Mammary epithelial cell (primary cell): ENCODE results near the gene PLXNA2.

ENCODE experiments used
- CTCF ChIP-seq, 2 donors: IDR thresholded peaks in 1 of 2; conservative IDR thresholded peaks in 1 of 2; 2 replicates each; pipeline ENCODE4 v1.5.1; 2011 to 2012; ENCODE audit warnings: inconsistent platforms in 2 of 2, low read length in 2 of 2, mild to moderate bottlenecking in 2 of 2, control low read depth in 1 of 2, low read depth in 1 of 2; ENCODE audit not compliant: insufficient read depth in 1 of 2; ENCODE audit errors: extremely low read depth in 1 of 2
- EZH2 ChIP-seq: IDR thresholded peaks from 2 replicates; pipeline ENCODE4 v1.6.1; 2012; ENCODE audit warnings: low read length, inconsistent platforms, borderline replicate concordance

GRCh38 chr1:208183977-208184911 is 59.9 kb downstream of the PLXNA2 start:
- TF ChIP-seq CTCF (conservative IDR thresholded peaks at IDR 0.05 in 1 of 2, IDR thresholded peaks at IDR 0.05 in 1 of 2; ENCODE audit: extremely low read depth in 1 of 2, insufficient read depth in 1 of 2, low read depth in 1 of 2, low read length in 2 of 2) (no peak), EZH2 (no peak)
